AG09309 (cell line): ENCODE measurements around the gene MFSD11.
A peak's percentile ranks its signal among the peaks of the same experiment; 100 is the strongest.

Experiments used
- DNase-seq: peaks from one replicate; pipeline ENCODE4 v3.0.0-alpha.2; 2010; ENCODE audit warnings: low read depth
- H3K4me3 ChIP-seq: 2 replicates; pipeline ENCODE4 v1.5.1; 2011; ENCODE audit warnings: mild to moderate bottlenecking, low read depth, low read length, moderate library complexity; ENCODE audit not compliant: control insufficient read depth
- TF ChIP-seq, protein P1 (sequence below): IDR thresholded peaks from 2 replicates; pipeline ENCODE4 v1.5.1; 2011; ENCODE audit warnings: mild to moderate bottlenecking, low read depth, low read length, inconsistent platforms; ENCODE audit not compliant: insufficient read depth, control insufficient read depth; ENCODE audit errors: missing control alignments

Gene MFSD11

DNA sequence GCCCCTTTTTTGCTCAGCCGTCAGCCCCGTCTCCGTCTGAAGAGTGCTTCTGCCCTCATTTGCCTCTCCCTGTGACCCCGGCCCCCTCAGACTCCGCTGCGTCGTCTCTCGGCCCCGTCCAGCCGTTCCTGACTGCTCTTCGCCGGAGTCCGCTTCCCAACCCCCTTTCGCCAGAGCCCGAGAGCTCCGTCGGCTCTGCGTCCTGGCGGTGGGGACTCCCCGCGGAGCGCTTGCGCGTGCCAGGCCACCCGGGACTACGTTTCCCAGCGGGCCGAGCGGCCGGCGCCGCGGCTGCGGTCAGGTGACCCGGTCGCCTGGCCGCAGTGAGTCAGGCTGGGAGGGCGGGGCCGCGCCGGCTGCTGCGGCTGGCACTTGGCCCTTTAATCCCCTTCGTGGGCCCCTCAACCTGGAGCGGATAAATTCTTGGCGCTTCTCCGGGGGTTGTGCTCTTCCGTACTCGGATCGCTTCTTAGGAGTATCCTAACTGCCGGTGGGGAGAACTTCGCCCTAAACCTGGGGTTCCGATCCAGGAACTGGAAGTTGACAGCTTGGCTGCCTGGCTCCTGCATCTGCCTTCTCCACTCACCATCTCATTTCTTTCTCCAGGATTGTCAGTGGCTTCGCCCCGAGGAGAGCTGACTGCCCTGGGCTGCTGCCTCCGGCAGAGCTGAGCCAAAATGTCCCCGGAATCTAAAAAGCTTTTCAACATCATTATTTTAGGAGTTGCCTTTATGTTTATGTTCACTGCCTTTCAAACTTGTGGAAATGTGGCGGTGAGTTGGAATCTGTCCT is at the start of gene MFSD11:
MFSD11 (plus strand) TSS at position 444 of the 792 bp plus-strand sequence; CDS start at position 678, 234 bp downstream.
- TF ChIP-seq, protein P1, sequence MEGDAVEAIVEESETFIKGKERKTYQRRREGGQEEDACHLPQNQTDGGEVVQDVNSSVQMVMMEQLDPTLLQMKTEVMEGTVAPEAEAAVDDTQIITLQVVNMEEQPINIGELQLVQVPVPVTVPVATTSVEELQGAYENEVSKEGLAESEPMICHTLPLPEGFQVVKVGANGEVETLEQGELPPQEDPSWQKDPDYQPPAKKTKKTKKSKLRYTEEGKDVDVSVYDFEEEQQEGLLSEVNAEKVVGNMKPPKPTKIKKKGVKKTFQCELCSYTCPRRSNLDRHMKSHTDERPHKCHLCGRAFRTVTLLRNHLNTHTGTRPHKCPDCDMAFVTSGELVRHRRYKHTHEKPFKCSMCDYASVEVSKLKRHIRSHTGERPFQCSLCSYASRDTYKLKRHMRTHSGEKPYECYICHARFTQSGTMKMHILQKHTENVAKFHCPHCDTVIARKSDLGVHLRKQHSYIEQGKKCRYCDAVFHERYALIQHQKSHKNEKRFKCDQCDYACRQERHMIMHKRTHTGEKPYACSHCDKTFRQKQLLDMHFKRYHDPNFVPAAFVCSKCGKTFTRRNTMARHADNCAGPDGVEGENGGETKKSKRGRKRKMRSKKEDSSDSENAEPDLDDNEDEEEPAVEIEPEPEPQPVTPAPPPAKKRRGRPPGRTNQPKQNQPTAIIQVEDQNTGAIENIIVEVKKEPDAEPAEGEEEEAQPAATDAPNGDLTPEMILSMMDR: no peak
- H3K4me3 ChIP-seq: peak within 1 kb of the TSS; percentile 95
- peak; percentile 75 for DNase-seq

DNA sequence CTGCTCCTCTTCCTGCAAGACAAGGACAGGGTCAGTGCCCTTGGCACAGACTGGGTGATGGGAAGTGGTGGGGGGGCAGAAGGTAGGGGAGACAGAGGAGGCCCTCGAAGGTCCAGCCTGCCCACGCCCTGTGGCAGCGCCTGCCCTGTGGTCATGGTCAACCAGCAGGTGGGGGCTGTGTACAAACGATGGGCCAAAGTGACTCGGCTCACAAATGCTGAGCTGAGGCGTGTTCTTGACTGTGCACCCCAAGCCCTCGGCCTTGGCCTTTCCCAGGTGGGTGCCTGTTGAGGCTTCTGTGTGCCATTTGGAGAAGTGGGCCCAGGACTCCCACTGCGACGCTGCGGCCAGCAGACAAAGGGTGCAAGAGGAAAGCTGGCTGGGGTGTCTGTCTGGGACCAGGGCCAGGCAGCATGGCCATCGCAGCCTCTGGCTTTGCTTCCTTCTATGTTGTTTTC is 49.7 kb upstream of the MFSD11 start:
- DNase-seq: no peak
- no peak overlapping the region for H3K4me3 ChIP-seq
- TF ChIP-seq, protein P1: no peak

DNA sequence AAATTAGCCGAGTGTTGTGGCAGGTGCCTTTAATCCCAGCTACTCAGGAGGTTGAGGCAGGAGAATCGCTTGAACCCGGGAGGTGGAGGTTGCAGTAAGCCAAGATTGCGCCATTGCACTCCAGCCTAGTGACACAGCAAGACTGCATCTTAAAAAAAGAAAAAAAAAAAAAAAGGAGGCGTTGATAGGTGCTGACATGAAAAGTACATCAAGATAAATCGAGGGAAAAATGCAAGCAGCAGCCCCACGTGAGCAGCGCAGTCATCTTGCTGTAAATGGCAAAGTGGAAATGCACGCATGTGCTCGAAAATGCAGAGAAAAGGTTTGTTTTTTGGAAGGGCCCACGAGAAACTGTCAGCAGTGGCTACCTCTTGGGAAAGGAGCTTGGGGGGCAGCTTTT is 48.1 kb upstream of the MFSD11 start:
- TF ChIP-seq, protein P1: no peak
- no peak overlapping the region for H3K4me3 ChIP-seq
- no peak for DNase-seq

DNA sequence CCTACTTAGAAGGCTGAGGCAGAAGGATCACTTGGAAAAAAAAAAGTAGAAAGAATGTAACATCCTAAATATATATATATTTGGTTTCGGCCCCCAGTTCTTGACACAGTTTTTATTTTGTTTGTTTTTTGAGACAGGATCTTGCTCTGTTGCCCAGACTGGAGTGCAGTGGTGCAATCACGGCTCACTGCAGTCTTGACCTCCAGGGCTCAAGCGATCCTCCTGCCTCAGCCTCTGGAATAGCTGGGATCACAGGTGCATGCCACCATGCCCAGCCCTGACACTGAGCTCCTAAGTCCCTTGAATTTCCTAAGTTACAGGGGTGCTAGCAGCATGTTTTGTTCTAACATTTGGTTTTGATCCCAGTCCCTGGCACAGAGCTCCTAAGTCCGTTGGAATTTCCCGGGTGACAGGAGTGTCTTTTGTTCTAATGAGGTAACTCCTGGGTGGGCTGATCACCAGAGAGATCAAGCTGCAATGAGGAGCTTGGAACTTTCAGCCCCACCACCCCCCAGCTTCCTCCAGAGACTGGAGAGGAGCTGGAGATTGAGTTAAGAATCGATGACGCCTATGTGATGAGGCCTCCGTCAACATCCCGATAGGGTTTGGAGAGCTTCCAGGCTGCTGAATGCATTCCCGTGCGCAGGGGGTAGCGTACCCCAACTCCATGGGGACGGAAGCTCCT is 47.2 kb upstream of the MFSD11 start:
- DNase-seq: no peak
- H3K4me3 ChIP-seq: no peak overlapping the region
- TF ChIP-seq, protein P1: no peak

DNA sequence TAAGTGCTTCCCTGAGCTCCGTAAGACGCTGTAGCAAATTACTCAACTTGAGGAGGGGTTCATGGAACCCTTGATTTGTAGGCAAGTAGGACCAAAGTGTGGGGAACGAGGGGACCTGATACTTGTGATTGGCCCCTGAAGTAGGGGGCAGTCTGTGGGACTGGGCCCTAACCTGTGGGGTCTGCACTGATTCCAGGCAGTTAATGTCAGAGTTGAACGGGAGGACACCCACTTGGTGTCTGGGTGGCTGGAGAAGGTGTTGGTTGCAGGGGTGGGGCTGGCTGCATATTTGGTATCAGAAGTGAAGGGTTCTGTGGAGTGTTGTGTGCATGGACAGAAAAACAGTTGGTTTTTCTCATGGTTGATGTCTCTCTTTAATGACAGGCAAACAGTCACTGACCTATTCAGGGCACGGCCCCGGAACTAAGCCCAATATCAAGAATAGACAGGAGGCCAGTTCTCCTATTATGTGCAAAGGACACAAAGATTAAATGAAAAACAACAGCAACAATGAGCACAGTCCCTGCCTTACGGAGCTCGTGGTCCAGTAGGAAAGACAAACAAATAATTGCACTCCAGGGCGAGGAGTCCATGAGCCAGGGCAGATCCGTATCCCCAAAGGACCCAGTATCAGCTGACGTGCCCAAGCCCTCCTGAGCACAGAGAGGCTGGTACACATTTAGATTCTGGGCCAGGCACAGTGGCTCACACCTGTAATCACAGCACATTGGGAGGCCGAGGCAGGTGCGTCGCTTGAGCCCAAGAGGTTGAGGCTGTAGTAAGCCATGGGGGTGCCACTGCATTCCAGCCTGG is 46.3 kb upstream of the MFSD11 start:
- TF ChIP-seq, protein P1: no peak
- DNase-seq: no peak

More for the DNA sequence above, 46.3 kb upstream of the MFSD11 start:
- H3K4me3 ChIP-seq: no peak overlapping the region
